Lung (tissue), 12 donors: ENCODE measurements around the gene PPP4R3B. TPM values are rescaled to one million over a fixed set of nuclear protein-coding genes. Genes with fewer than 3 reads are reported as not detected.

Source experiments
- ATAC-seq: fragments of 200-7000 bp; cut with Tn5 transposase; one replicate; pipeline ENCODE4 v1.9.1; 2020; ENCODE audit warnings: moderate number of reproducible peaks; ENCODE audit not compliant: insufficient read depth, low FRiP score
- DNase-seq, 3 donors: peaks; one replicate each; pipeline ENCODE4 v3.0.0-alpha.2; 2013 to 2017
- H3K27ac ChIP-seq, 2 donors: one replicate each; pipeline ENCODE4 v1.5.1; 2013; ENCODE audit warnings: mild to moderate bottlenecking in 2 of 2, moderate library complexity in 2 of 2, control low read depth in 1 of 2, inconsistent platforms in 1 of 2, low read depth in 1 of 2, low read length in 1 of 2
- H3K27me3 ChIP-seq, 3 donors: one replicate each; pipeline ENCODE4 v1.5.1; 2013; ENCODE audit warnings: low read length in 2 of 3; ENCODE audit not compliant: control insufficient read depth in 3 of 3, insufficient read depth in 3 of 3
- H3K36me3 ChIP-seq, 4 donors: one replicate each; pipeline ENCODE4 v1.5.1; 2013; ENCODE audit warnings: low read length in 4 of 4, mild to moderate bottlenecking in 1 of 4, moderate library complexity in 1 of 4; ENCODE audit not compliant: control insufficient read depth in 4 of 4, insufficient read depth in 4 of 4
- H3K4me1 ChIP-seq, 5 donors: one replicate each; pipeline ENCODE4 v1.5.1; 2013; ENCODE audit warnings: low read length in 5 of 5, mild to moderate bottlenecking in 2 of 5, moderate library complexity in 1 of 5; ENCODE audit not compliant: control insufficient read depth in 5 of 5, insufficient read depth in 5 of 5
- H3K4me3 ChIP-seq: one replicate; pipeline ENCODE4 v1.5.1; 2013; ENCODE audit warnings: mild to moderate bottlenecking, control low read depth, moderate library complexity
- H3K9ac ChIP-seq, 2 donors: one replicate each; pipeline ENCODE4 v1.5.1; 2013; ENCODE audit warnings: low read length in 2 of 2, control low read depth in 1 of 2; ENCODE audit not compliant: insufficient read depth in 1 of 2
- H3K9me3 ChIP-seq, 4 donors: one replicate each; pipeline ENCODE4 v1.5.1; 2013; ENCODE audit warnings: low read length in 3 of 4, mild to moderate bottlenecking in 1 of 4, moderate library complexity in 1 of 4; ENCODE audit not compliant: control insufficient read depth in 4 of 4, insufficient read depth in 3 of 4
- CTCF ChIP-seq: IDR thresholded peaks from 2 replicates; pipeline ENCODE4 v1.5.1; 2012; ENCODE audit warnings: mild to moderate bottlenecking; ENCODE audit errors: control extremely low read depth, extremely low read depth
- WGBS, 2 donors: extraction: QIAGEN DNeasy Blood & Tissue Kit; methylation state at CpG; one replicate each; pipeline ENCODE4 v1.1.7; 2013; 5-methylcytosine and 5-hydroxymethylcytosine counted together
- polyA plus RNA-seq, 2 donors: library from polyadenylated mRNA; stranded (reverse); fragments of 200-250 nt; gene quantifications; one replicate each; pipeline ENCODE4 v1.2.1, GENCODE V29; 2013
- total RNA-seq, 2 donors: library from RNA; depleted of rRNA in 1 of 2; stranded (reverse); fragments of >200 nt in 1 of 2; gene quantifications; one replicate each; pipeline ENCODE4 v1.2.1, GENCODE V29; 2014 to 2021
- donor health status: control.
- donor health status: control.
- donor health status: Bipolar disorder and iron deficiency.
- donor health status: healthy.
- donor health status: DM: yes; HTN: yes; CAD: no.

PPP4R3B gene
- total and polyA plus RNA-seq, 4 donors = 25.3 to 132 (median 42.3) TPM

DNA sequence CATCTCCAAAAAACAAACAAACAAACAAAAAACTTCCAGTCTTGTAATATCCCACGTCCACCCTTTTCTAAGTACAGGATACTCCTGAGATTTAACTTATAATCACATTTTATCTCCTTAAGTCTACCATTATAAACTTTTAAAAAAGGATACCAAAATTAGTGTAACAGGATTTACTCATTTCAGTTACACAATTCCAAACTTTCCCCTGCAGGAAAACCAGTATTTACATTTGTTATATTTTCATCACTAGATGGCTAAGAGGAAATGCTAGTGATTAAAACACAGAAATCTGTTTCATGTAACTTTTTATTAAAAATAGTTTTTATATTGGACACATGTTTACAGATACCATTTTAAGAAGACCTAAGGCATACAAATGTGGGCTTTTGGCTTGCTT, 70.4 kb downstream of the PPP4R3B start:
- 81 to 87% methylated on average over 1 of the region's 1 CpG for WGBS, 2 donors

DNA sequence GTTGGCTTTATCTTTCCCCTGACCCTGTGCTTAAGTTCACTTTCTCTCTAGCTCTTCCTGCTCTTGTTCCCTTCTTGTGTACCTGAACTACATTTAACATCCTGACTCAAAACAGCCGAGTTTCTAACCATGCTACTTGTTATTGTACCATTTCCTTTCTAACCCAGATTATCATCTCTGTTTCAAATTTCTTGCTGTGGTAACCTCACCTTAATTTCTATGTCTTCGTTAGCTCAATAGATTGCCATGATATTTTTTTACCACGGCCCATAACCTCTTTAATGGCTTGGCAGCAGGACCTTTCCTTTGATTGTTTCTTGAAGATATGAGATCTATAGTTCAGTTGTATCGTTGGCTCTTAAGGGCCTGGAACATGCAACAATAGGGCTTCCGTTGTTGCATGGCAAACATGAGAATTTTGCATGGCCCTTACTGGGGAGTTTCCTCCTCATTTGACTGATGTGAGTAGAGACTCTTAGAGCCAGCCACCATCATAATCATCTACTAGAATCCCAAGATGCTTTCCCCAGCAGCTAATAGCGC, 86.8 kb downstream of the PPP4R3B start:
- Histone ChIP-seq H3K27ac (no peak overlapping the region), H3K4me1 (no peaks in the 10 kb centered on the region), H3K9me3 (peaks cover 0 to 2% (median 0%) of the 10 kb centered on the region in 4 donors), H3K4me3 (no peak overlapping the region), H3K36me3 (peaks cover 20 to 28% (median 22%) of the 10 kb centered on the region in 4 donors), H3K27me3 (no peaks in the 10 kb centered on the region), H3K9ac (no peak overlapping the region)
- 69 to 85% methylated on average over 6 of the region's 6 CpGs for WGBS, 2 donors
- ATAC-seq (no peak), DNase-seq (no peak)
- TF ChIP-seq CTCF = no peak

More for the DNA sequence above, 70.4 kb downstream of the PPP4R3B start:
- Histone ChIP-seq H3K9ac (no peak overlapping the region), H3K36me3 (peaks cover 9 to 18% (median 17%) of the 10 kb centered on the region in 4 donors), H3K9me3 (no peaks in the 10 kb centered on the region), H3K4me3 (no peak overlapping the region), H3K27ac (no peak overlapping the region), H3K27me3 (no peaks in the 10 kb centered on the region), H3K4me1 (no peaks in the 10 kb centered on the region)
- ATAC-seq (no peak), DNase-seq (no peak)
- no peak for TF ChIP-seq CTCF

- H3K36me3 ChIP-seq = peaks cover 7 to 25% (median 20%) of the 10 kb centered on the region in 4 donors
- no peak overlapping the region for H3K9ac ChIP-seq
- 94 to 100% methylated on average over 1 of the region's 1 CpG for WGBS, 2 donors
These were observed 91.2 kb downstream of the PPP4R3B start for GRCh38 chr2:55526174-55526573.

More at GRCh38 chr2:55526174-55526573, 91.2 kb downstream of the PPP4R3B start:
- H3K4me3 ChIP-seq = no peak overlapping the region
- H3K27ac ChIP-seq = no peak overlapping the region
- no peaks in the 10 kb centered on the region for H3K4me1 ChIP-seq
- TF ChIP-seq CTCF = no peak
- DNase-seq (no peak), ATAC-seq (no peak)
- no peaks in the 10 kb centered on the region for H3K27me3 ChIP-seq
- no peaks in the 10 kb centered on the region for H3K9me3 ChIP-seq
